ENCODE results near the gene MATCAP1. TPM values are rescaled to one million over a fixed set of nuclear protein-coding genes. Genes with fewer than 3 reads are reported as not detected.
A peak's percentile ranks its signal among the peaks of the same experiment; 100 is the strongest.

Gene MATCAP1
- total and polyA plus RNA-seq, 2 of the 13 experiments (the other 11 are each of a cell fraction or from before 2014, with no cell fraction given), result 11.2 to 24.5 TPM

- TF ChIP-seq TSC22D2 (CRISPR knock-in tag; IDR thresholded peaks at IDR 0.05; ENCODE audit: borderline replicate concordance) (no peak), JUNB (CRISPR knock-in tag; IDR thresholded peaks at IDR 0.05; ENCODE audit: borderline replicate concordance) (no peak), POLR2A (IDR thresholded peaks at IDR 0.05; ENCODE audit: insufficient read depth in 1 of 2, low read depth in 2 of 2, low read length in 2 of 2) (0 out of 4 replicates have a peak, but pooled peaks of 1 of the 2 experiments have one; percentile 3), PATZ1 (CRISPR knock-in tag; IDR thresholded peaks at IDR 0.05) (no peak), HNRNPL (IDR thresholded peaks at IDR 0.05; ENCODE audit: low read depth, low read length) (no peak), MTF1 (CRISPR knock-in tag; IDR thresholded peaks at IDR 0.05) (no peak)
Measured at GRCh38 chr16:67201411-67202345, 17.9 kb upstream of the MATCAP1 start (continued).

DNA sequence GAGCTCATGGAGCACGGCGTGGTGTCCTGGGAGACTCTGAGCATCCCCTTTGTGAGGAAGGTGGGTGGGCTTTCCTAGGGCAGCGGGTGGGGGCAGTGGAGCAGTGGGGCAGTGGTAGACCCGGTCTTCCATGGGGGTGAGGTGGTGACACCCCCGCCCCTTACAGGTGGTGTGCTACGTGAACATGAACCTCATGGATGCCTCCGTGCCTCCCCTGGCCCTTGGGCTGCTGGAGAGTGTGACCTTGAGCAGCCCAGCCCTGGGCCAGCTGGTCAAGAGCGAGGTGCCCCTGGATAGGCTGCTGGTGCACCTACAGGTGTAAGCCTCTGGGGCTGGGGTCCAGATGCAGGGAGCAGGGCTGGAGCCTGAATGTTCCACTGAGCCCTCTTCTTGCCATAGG is 16.7 kb upstream of the MATCAP1 start:
- Histone ChIP-seq H3K9me3 (ENCODE audit: low read length) (no peaks in the 10 kb centered on the region), H2AFZ (ENCODE audit: low read length) (no peak overlapping the region), H3K79me2 (ENCODE audit: insufficient read depth, low read length) (no peaks in the 10 kb centered on the region), H3K27me3 (ENCODE audit: control insufficient read depth in 1 of 2, insufficient read depth in 2 of 2, low read length in 2 of 2) (no peaks in the 10 kb centered on the region), H3K9ac (ENCODE audit: insufficient read depth, low read depth, low read length) (no peak overlapping the region), H3K27ac (ENCODE audit: extremely low read length, insufficient read depth, low read length) (no peak overlapping the region), H3K4me2 (ENCODE audit: low read depth, low read length) (no peak overlapping the region), H4K20me1 (ENCODE audit: insufficient read depth, low read length) (no peaks in the 10 kb centered on the region), H3K4me3 (replicated peaks in 1 of 3; ENCODE audit: insufficient read depth in 1 of 3, low read depth in 2 of 3, low read length in 3 of 3) (no peak overlapping the region), H3K4me1 (ENCODE audit: insufficient read depth, low read length) (peaks cover 5% of the 10 kb centered on the region), H3K36me3 (replicated peaks in 1 of 2; ENCODE audit: control insufficient read depth in 1 of 2, insufficient read depth in 2 of 2, low read length in 2 of 2) (peaks cover 46 to 63% of the 10 kb centered on the region in 2 experiments)
- no TSS peak for BruUV-seq (replicated peaks)
- intact Hi-C loops (cut with micrococcal nuclease; ENCODE audit: unreplicated experiment) (no loop called here), in situ Hi-C loops (cut with HindIII; ENCODE audit: extremely low pct_ligation_motif_present, low pct_unique_long_range_greater_than_20kb) (no loop called here)
- ChIA-PET CTCF (ENCODE audit: low intra/inter-chr PET ratio, low total read pairs) (no interaction called here), POLR2A (interaction anchor here (0.9 kb wide), 1 partner anchor 8 kb away, joined by 3 read pairs; the partner anchor contains the start of gene E2F4)
- ATAC-seq (no peak), FAIRE-seq (no peak), DNase-seq (ENCODE audit: low spot score) (no peak)
- 97% methylated on average over 5 of the region's 8 CpGs for WGBS (ENCODE audit: low lambda C conversion rate)
- TF ChIP-seq NR1H2 (CRISPR knock-in tag; IDR thresholded peaks at IDR 0.05; ENCODE audit: borderline replicate concordance, low read depth) (no peak), BRF2 (CRISPR knock-in tag; IDR thresholded peaks at IDR 0.05) (no peak), PAF1 (CRISPR knock-in tag; IDR thresholded peaks at IDR 0.05) (no peak), NFKB2 (CRISPR knock-in tag; IDR thresholded peaks at IDR 0.05; ENCODE audit: borderline replicate concordance) (no peak), MAFG (CRISPR knock-in tag; IDR thresholded peaks at IDR 0.05) (no peak), NPAS2 (CRISPR knock-in tag; IDR thresholded peaks at IDR 0.05; ENCODE audit: borderline replicate concordance) (no peak), RBM22 (optimal IDR thresholded peaks at IDR 0.05; ENCODE audit: low read length) (no peak)
- TF ChIP-seq, protein P1, sequence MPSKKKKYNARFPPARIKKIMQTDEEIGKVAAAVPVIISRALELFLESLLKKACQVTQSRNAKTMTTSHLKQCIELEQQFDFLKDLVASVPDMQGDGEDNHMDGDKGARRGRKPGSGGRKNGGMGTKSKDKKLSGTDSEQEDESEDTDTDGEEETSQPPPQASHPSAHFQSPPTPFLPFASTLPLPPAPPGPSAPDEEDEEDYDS (CRISPR knock-in tag; IDR thresholded peaks at IDR 0.05), result no peak
- TF ChIP-seq, protein P2, sequence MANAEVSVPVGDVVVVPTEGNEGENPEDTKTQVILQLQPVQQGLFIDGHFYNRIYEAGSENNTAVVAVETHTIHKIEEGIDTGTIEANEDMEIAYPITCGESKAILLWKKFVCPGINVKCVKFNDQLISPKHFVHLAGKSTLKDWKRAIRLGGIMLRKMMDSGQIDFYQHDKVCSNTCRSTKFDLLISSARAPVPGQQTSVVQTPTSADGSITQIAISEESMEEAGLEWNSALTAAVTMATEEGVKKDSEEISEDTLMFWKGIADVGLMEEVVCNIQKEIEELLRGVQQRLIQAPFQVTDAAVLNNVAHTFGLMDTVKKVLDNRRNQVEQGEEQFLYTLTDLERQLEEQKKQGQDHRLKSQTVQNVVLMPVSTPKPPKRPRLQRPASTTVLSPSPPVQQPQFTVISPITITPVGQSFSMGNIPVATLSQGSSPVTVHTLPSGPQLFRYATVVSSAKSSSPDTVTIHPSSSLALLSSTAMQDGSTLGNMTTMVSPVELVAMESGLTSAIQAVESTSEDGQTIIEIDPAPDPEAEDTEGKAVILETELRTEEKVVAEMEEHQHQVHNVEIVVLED (CRISPR knock-in tag; IDR thresholded peaks at IDR 0.05; ENCODE audit: borderline replicate concordance), result no peak

Measured in HepG2 (cell line).